Measurements from ENCODE around the gene ESCO1. TPM values are rescaled to one million over a fixed set of nuclear protein-coding genes. Genes with fewer than 3 reads are reported as not detected.

ESCO1 gene
- total RNA-seq, 6 donors from 2014 or later = 8.1 to 29.6 (median 13.0) TPM

DNA sequence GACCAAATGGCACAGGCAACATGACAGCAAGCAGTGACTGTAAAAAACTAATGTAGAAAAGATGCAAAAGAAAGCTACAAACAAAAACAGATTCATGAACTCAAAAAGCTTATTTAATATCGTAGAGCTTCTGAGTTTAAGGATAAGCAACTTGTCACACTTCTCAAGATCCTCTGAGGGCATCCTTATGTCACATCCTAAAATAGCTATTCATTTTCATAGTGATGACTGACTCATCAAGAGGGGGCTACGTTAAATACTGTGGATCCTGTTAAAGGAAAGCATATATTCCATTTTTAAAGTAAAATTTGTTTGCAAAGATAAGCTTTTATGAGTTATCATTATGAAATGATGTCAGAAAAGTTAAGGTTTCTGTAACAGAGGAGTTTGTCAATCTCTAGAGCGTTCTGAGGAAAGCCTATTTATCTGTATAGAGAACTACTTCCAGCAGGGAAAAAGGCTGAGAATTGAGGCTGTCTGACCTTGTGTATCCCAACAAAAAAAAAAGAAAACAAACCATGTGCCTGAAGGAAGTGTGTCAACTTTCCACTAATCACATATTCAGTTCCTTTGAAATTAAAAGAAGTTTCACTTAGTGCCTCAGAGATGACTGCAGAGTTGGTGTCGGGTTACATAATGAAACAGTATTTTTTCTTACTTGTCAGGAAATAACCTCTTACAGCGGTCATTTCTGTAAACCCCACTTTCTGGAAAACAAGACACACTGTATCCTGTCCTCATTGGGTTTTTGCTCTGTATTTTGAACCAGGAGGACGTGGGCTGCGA lies 115.5 kb downstream of the ESCO1 start:
- DNase-seq = no peak

GRCh38 chr18:21483051-21483450 lies 117.5 kb downstream of the ESCO1 start:
- WGBS, 2 donors = 81 to 84% methylated on average over 5 of the region's 5 CpGs
- TF ChIP-seq, protein P1, sequence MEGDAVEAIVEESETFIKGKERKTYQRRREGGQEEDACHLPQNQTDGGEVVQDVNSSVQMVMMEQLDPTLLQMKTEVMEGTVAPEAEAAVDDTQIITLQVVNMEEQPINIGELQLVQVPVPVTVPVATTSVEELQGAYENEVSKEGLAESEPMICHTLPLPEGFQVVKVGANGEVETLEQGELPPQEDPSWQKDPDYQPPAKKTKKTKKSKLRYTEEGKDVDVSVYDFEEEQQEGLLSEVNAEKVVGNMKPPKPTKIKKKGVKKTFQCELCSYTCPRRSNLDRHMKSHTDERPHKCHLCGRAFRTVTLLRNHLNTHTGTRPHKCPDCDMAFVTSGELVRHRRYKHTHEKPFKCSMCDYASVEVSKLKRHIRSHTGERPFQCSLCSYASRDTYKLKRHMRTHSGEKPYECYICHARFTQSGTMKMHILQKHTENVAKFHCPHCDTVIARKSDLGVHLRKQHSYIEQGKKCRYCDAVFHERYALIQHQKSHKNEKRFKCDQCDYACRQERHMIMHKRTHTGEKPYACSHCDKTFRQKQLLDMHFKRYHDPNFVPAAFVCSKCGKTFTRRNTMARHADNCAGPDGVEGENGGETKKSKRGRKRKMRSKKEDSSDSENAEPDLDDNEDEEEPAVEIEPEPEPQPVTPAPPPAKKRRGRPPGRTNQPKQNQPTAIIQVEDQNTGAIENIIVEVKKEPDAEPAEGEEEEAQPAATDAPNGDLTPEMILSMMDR (IDR thresholded peaks at IDR 0.05) = no peak
- no peak for TF ChIP-seq POLR2AphosphoS5 (IDR thresholded peaks at IDR 0.05)
- TF ChIP-seq EP300 (IDR thresholded peaks at IDR 0.05) = no peak
- no peak for TF ChIP-seq POLR2A (IDR thresholded peaks at IDR 0.05)

More for the DNA sequence above, 115.5 kb downstream of the ESCO1 start:
- H3K27ac ChIP-seq = no peak overlapping the region
- no peaks in the 10 kb centered on the region for H3K27me3 ChIP-seq
- no peaks in the 10 kb centered on the region for H3K4me1 ChIP-seq
- no peaks in the 10 kb centered on the region for H3K9me3 ChIP-seq
- WGBS, 2 donors = 71% methylated on average over 7 of the region's 7 CpGs
- no peaks in the 10 kb centered on the region for H3K36me3 ChIP-seq
- ATAC-seq (ENCODE audit: low FRiP score in 2 of 2) = no peak
- H3K4me3 ChIP-seq = no peak overlapping the region
- TF ChIP-seq POLR2AphosphoS5 (IDR thresholded peaks at IDR 0.05) = no peak
- no peak for TF ChIP-seq EP300 (IDR thresholded peaks at IDR 0.05)

DNA sequence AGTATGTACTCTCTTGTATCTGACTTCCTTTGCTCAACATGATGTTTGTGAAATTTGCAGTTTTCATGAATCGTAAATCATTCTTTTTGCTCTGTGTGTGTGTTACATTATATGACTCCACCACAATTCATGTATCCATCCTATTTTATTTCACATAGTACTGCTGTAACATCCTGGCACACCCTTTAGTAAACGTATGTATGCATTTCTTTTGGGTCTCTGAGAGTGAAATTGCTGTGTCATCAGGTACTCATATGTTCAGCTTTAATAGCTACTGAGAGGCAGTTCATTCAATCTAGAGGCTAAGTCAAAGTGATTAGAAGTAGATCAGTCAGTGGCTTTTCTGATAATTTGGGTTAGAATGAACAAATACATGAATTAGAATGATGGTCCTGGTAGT lies 118.8 kb downstream of the ESCO1 start:
- H3K9me3 ChIP-seq = no peaks in the 10 kb centered on the region
- TF ChIP-seq POLR2AphosphoS5 (IDR thresholded peaks at IDR 0.05) (no peak), POLR2A (IDR thresholded peaks at IDR 0.05) (no peak), EP300 (IDR thresholded peaks at IDR 0.05) (no peak)
- TF ChIP-seq, protein P1 (IDR thresholded peaks at IDR 0.05) = no peak
- no peak overlapping the region for H3K27ac ChIP-seq
- H3K27me3 ChIP-seq = no peaks in the 10 kb centered on the region
- WGBS, 2 donors = 70 to 73% methylated on average over 2 of the region's 2 CpGs
- H3K4me3 ChIP-seq = no peak overlapping the region
- DNase-seq (no peak), ATAC-seq (ENCODE audit: low FRiP score in 2 of 2) (no peak)
- no peaks in the 10 kb centered on the region for H3K4me1 ChIP-seq
- H3K36me3 ChIP-seq = no peaks in the 10 kb centered on the region

More at GRCh38 chr18:21483051-21483450, 117.5 kb downstream of the ESCO1 start:
- Histone ChIP-seq H3K4me1 (no peaks in the 10 kb centered on the region), H3K4me3 (no peak overlapping the region), H3K36me3 (no peaks in the 10 kb centered on the region), H3K9me3 (no peaks in the 10 kb centered on the region), H3K27ac (no peak overlapping the region), H3K27me3 (no peaks in the 10 kb centered on the region)
- DNase-seq = no peak
- no peak for ATAC-seq (ENCODE audit: low FRiP score in 2 of 2)

DNA sequence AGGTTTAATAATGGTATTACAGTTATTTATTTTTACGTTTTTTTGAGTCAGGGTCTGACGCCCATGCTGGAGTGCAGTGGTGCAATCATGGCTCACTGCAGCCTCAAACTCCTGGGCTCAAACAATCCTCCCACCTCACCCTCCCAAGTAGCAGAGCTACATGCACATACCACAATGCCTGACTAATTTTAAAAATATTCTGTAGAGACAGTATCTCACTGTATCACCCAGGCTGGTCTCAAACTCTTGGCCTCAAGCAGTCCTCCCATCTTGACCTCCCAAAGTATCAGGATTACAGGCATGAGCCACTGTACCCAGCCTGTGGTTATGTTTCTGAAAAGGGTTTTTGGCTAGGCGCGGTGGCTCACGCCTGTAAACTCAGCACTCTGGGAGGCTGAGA lies 120.8 kb downstream of the ESCO1 start:
- DNase-seq (no peak), ATAC-seq (ENCODE audit: low FRiP score in 2 of 2) (no peak)
- H3K27ac ChIP-seq = no peak overlapping the region
- WGBS, 2 donors = 87 to 93% methylated on average over 5 of the region's 5 CpGs
- no peaks in the 10 kb centered on the region for H3K4me1 ChIP-seq
- H3K9me3 ChIP-seq = no peaks in the 10 kb centered on the region
- H3K36me3 ChIP-seq = no peaks in the 10 kb centered on the region
- H3K27me3 ChIP-seq = no peaks in the 10 kb centered on the region
- TF ChIP-seq POLR2A (IDR thresholded peaks at IDR 0.05) (no peak), EP300 (IDR thresholded peaks at IDR 0.05) (no peak), POLR2AphosphoS5 (IDR thresholded peaks at IDR 0.05) (no peak)
- TF ChIP-seq, protein P1 (IDR thresholded peaks at IDR 0.05) = no peak
- no peak overlapping the region for H3K4me3 ChIP-seq

Other genes with a start within 250 kb of the ESCO1 start
- gene SNRPD1, start 11.6 kb upstream of the ESCO1 start, total RNA-seq = 10 to 100 TPM in 4 of 6 donors, 1 to 10 TPM in 2; 2.1 to 35.8 (median 14.4) TPM
- gene ABHD3, start 104.1 kb upstream of the ESCO1 start, total RNA-seq = 10 to 100 TPM; 17.2 to 35.6 (median 21.7) TPM
- gene MIB1, start 140.1 kb upstream of the ESCO1 start, total RNA-seq = 10 to 100 TPM; 12.9 to 35.2 (median 23.4) TPM